Mesothelial cell of epicardium (in vitro differentiated cells): Measurements from ENCODE around the gene SOX5. TPM values are rescaled to one million over a fixed set of nuclear protein-coding genes. Genes with fewer than 3 reads are reported as not detected.

ENCODE experiments used
- DNase-seq, 2 experiments: peaks; one replicate each; pipeline ENCODE4 v3.0.0; 2021; ENCODE audit warnings: low spot score in 2 of 2; ENCODE audit not compliant: unreplicated experiment in 2 of 2
- H3K27ac Mint-ChIP-seq: 2 replicates; pipeline ENCODE4 v1.8.0; 2021; ENCODE audit warnings: mixed read lengths
- H3K27me3 Mint-ChIP-seq: 2 replicates; pipeline ENCODE4 v1.8.0; 2021; ENCODE audit warnings: low read depth, mixed read lengths
- H3K36me3 Mint-ChIP-seq: 2 replicates; pipeline ENCODE4 v1.8.0; 2021; ENCODE audit warnings: mixed read lengths
- H3K4me1 Mint-ChIP-seq: 2 replicates; pipeline ENCODE4 v1.8.0; 2021; ENCODE audit warnings: mixed read lengths
- H3K4me3 Mint-ChIP-seq: 2 replicates; pipeline ENCODE4 v1.8.0; 2021; ENCODE audit warnings: mild to moderate bottlenecking, moderate library complexity, mixed read lengths
- H3K9me3 Mint-ChIP-seq: 2 replicates; pipeline ENCODE4 v1.8.0; 2021; ENCODE audit warnings: mixed read lengths
- total RNA-seq: library from RNA; stranded (reverse); gene quantifications from 3 replicates; pipeline ENCODE4 v1.2.1, GENCODE V29; 2021
- TF ChIP-seq, protein P1 (sequence below): fragments of 200-600 bp; sonication (generic); IDR thresholded peaks from one replicate; pipeline ENCODE4 v1.5.0; 2021; ENCODE audit warnings: antibody characterized with exemption; ENCODE audit not compliant: unreplicated experiment

Gene SOX5
- total RNA-seq, 1 donor from 2014 or later: 18.4 TPM

DNA sequence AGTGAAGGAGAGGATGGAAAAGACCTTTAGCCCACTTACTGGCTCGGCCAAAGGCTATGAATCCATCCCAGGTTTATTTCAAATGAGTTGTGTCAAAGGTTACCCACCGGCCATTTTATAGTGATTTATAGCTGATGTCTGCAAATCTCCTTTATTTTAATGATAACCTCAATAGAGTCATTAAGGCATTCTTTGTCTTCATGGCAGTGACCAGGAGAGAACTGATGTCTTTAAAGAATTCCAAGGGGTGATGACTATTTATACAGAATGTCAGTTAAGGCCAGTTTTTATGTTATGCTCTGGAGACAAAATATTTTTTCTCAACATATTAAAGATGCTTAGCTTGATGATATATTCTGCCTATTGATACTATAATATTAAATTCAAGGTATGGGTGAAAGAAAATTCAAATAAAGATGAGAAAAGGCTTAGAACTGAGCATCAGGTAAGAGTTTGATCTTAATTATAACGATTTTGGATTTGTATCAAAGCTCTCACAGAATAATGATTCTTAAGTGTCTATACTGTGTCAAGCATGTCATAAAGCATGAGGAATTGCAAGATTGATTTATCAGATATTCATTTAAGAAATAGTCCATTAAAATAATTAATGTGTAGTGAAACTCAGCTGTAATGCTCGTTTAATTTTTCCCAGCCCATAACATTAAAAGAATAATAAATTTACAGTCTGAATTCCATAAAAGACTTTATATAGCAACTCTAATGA is 361.5 kb downstream of the SOX5 start:
- TF ChIP-seq, protein P1, sequence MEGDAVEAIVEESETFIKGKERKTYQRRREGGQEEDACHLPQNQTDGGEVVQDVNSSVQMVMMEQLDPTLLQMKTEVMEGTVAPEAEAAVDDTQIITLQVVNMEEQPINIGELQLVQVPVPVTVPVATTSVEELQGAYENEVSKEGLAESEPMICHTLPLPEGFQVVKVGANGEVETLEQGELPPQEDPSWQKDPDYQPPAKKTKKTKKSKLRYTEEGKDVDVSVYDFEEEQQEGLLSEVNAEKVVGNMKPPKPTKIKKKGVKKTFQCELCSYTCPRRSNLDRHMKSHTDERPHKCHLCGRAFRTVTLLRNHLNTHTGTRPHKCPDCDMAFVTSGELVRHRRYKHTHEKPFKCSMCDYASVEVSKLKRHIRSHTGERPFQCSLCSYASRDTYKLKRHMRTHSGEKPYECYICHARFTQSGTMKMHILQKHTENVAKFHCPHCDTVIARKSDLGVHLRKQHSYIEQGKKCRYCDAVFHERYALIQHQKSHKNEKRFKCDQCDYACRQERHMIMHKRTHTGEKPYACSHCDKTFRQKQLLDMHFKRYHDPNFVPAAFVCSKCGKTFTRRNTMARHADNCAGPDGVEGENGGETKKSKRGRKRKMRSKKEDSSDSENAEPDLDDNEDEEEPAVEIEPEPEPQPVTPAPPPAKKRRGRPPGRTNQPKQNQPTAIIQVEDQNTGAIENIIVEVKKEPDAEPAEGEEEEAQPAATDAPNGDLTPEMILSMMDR: no peak
- Mint-ChIP-seq H3K36me3 (no peaks in the 10 kb centered on the region), H3K27me3 (no peaks in the 10 kb centered on the region), H3K9me3 (no peaks in the 10 kb centered on the region), H3K27ac (no peak overlapping the region), H3K4me3 (no peak overlapping the region), H3K4me1 (peaks cover 8% of the 10 kb centered on the region)
- no peak for DNase-seq

DNA sequence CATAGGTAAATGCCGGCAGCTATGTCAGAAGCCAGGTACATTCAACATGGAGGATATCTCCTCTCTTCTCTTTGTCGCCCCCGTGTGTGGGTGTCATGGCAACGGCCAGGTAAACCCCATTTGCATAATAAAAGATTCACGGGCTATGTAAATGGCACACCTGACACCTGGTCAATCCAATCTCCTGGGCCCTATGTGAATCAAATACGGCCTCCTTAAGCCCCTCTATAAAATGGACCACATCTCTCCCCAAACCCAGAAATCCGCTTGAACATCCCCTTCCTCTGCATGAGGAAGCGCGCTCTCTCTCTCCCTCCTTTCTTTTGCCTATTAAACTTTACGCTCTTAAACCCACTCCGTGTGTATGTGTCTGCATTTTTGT is 363.7 kb downstream of the SOX5 start:
- H3K27ac Mint-ChIP-seq: no peak overlapping the region
- H3K4me1 Mint-ChIP-seq: peaks cover 9% of the 10 kb centered on the region
- TF ChIP-seq, protein P1: no peak
- no peaks in the 10 kb centered on the region for H3K36me3 Mint-ChIP-seq
- DNase-seq: no peak
- H3K27me3 Mint-ChIP-seq: no peaks in the 10 kb centered on the region
- no peak overlapping the region for H3K4me3 Mint-ChIP-seq
- H3K9me3 Mint-ChIP-seq: no peaks in the 10 kb centered on the region

DNA sequence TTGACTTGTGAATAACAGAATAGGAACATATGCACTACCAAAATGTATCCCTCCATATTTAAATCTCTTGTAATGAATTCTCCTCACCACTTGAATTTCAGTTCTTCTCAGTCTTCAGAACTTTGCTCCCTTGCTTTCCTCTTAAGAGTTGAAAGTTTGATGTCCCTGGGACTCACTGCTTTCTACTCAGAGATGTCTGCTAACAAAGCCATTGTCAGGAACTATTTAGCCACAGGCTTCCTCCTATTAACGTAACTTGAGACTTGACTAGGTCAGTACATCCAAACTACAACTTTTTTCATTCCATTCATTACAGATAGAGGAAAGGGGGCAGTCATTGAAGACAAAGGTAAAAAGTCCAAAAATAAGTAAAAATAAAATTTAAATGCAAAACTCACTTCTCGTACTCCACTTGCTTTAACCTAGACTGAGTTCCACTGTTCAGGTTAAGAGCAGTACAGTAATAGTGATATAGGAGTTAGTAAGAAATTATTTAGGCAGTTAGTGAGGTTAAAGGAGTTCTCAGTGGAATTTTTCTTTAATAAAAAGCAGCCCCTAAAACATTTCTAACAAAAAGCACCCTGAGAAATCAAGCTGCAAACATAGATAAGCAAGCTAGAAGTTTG is 364.2 kb downstream of the SOX5 start:
- Mint-ChIP-seq H3K36me3 (no peaks in the 10 kb centered on the region), H3K4me1 (peaks cover 9% of the 10 kb centered on the region), H3K4me3 (no peak overlapping the region), H3K9me3 (no peaks in the 10 kb centered on the region), H3K27me3 (no peaks in the 10 kb centered on the region), H3K27ac (no peak overlapping the region)
- TF ChIP-seq, protein P1: no peak
- no peak for DNase-seq

DNA sequence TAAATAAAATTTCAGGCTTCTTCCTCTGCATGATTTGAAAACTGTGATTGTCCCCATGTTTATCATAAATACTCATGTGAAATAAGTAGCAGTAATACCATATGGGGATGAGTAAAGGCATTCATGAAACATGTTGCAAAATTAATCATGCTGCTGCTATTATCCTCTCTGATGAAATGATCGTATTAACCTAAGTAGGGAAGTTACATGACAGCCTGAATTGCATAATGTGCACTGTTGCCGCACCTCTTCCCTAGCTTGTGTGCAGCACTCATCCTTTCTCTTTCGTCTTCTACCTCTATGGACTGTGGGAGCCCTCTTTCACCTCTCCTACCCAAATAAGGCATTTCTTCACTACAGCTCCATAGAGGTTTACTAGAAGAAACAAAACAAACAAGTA is 367.6 kb downstream of the SOX5 start:
- Mint-ChIP-seq H3K27ac (no peak overlapping the region), H3K9me3 (no peaks in the 10 kb centered on the region), H3K4me1 (peaks cover 9% of the 10 kb centered on the region), H3K36me3 (no peaks in the 10 kb centered on the region), H3K4me3 (no peak overlapping the region), H3K27me3 (no peaks in the 10 kb centered on the region)
- DNase-seq: no peak
- TF ChIP-seq, protein P1: no peak

DNA sequence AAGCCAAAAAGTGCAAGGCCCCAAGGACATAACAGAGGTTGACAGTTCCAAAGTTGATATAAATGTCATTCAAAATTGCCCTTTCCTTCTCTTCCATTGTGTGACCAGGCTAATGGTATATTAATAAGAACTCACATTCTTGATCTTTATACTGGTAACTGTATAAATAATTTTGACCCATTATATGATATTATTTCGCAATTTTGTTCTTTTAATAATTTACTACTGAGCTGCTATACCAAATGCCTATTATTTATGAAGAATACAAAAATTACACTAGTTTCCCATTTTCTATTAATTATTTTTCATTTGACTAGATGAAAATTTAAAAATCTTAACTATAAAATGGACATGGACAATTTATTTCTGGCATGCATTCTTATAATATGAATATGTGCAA is 370.2 kb downstream of the SOX5 start:
- Mint-ChIP-seq H3K4me3 (no peak overlapping the region), H3K27me3 (no peaks in the 10 kb centered on the region), H3K27ac (no peak overlapping the region), H3K4me1 (peaks cover 9% of the 10 kb centered on the region), H3K9me3 (no peaks in the 10 kb centered on the region), H3K36me3 (no peaks in the 10 kb centered on the region)
- TF ChIP-seq, protein P1: no peak
- DNase-seq: no peak
